Endometrial microvascular endothelial cells (primary cell): ENCODE results near the gene GK2. TPM values are rescaled to one million over a fixed set of nuclear protein-coding genes. Genes with fewer than 3 reads are reported as not detected.

Experiments used
- in situ Hi-C: cut with HindIII; loops from 2 replicates; pipeline ENCODE4 v1.10.0; 2017; ENCODE audit warnings: low sequenced_read_pairs, low pct_unique_long_range_greater_than_20kb; ENCODE audit errors: inconsistent ontology term
- total RNA-seq: library from RNA; depleted of rRNA; stranded (reverse); fragments of >200 nt; gene quantifications from one replicate; pipeline ENCODE4 v1.2.3, GENCODE V29; 2015; ENCODE audit errors: inconsistent ontology term

Gene GK2
- not detected for total RNA-seq

DNA sequence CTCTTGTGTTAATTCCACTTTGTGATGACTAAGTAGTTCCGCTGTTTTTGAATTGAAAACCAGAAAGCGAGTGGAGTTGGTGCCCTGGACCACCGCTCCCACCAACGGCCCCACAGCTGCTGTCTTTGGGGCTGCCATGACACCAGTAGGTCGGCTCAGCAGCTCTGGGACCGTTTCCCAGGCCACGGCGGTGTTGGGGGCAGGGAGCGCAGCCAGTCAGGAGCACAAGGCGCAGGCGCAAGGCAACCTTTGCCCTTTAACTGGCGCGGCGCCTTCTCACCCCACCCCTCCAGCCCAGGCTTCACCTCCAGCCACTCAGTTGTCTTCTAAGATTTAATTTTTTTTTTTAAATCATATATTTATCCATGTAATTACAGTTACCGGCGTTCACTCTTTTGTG is at the start of gene GK2:
TSS of gene GK2 (minus strand) at position 166 of the 400 bp plus-strand sequence. CDS start at position 138, 28 bp downstream.
- in situ Hi-C loops = no loop called here

GRCh38 chr4:79455216-79455615 is 47.2 kb upstream of the GK2 start:
- in situ Hi-C loops = no loop called here

GRCh38 chr4:79454656-79455055 is 46.6 kb upstream of the GK2 start:
- in situ Hi-C loops = no loop called here

GRCh38 chr4:79450053-79450452 is 42.0 kb upstream of the GK2 start:
- in situ Hi-C loops = no loop called here

GRCh38 chr4:79446145-79446544 is 38.1 kb upstream of the GK2 start:
- in situ Hi-C loops = no loop called here

- in situ Hi-C loops = no loop called here
These were observed 37.3 kb upstream of the GK2 start for GRCh38 chr4:79445371-79445781.

GRCh38 chr4:79442422-79442821 is 34.4 kb upstream of the GK2 start:
- in situ Hi-C loops = no loop called here

GRCh38 chr4:79439489-79439888 is 31.5 kb upstream of the GK2 start:
- in situ Hi-C loops = no loop called here

DNA sequence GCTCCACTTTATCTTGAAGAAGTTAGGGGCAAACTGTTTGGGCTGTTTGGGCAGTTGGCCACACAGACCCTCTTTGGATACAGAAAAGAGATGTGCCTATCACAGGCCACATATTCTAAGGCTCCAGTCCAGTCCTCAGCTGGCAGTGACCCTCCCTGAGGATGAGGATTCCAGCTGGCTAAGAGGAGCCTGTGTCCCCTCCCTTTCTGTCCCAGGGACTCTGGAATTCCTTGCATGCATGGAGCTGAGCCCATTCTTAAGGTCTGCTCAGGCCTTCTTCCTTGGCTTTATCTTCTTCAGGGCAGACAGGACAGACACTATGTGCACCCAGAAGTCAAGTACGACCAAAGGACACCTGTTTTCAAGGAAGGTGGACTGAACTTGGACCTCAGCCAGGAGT is 23.8 kb upstream of the GK2 start:
- in situ Hi-C loops = no loop called here

DNA sequence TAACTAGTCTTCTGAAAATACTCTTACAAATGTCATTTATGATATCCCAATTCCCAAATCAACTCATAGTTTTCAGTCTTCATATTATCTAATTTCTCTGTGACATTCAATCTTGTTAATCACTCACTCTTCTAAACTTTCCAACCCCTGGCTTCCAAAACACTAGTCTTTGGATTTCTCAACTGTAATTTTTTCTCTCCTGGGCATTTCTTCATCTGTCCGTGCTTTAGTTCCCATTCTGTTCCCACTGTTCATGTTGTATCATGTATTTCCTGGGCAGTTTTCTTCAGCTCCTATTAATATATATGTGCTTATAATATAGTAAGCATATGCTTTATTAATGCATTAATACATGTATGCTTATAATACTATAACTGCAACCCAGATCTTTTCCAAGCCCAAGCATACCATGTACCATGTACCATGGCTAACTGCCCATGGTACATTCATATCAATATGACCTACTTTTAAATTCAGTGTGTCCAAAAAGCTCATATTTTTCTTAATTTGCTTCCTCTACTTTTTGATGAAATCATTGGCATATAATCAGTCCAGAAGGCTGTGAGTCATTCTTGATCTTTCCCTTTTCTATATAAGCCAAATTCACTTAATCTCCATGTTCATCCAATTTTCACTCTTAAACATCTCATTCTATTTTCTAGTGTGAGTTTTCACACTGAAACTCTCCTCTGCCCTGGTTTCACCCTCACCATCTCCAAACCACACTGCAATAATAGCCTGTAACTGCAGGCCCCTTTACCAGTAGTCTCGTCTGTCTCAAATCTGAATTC is 21.3 kb upstream of the GK2 start:
- in situ Hi-C loops = no loop called here

DNA sequence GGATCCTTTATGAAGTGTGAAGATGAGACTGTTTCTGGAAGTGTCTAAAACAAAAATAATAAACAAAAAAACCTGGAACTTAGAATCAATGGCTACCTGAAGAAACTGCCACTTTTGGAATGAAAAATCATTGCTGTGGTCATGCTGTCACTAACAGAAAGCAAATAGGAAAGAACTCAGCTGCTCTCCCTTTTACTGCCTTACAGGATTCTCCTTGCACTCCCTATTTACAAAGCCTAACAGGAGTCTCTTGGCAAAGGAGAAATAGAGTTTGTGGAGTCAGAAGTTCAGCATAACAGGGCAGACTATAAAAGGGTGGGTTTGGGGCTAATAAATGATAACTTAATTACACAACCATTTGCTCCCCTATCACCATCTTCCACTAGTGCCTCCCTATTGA is 19.0 kb upstream of the GK2 start:
- in situ Hi-C loops = no loop called here

GRCh38 chr4:79425586-79425985 is 17.6 kb upstream of the GK2 start:
- in situ Hi-C loops = no loop called here

- in situ Hi-C loops = no loop called here
These were observed 13.5 kb upstream of the GK2 start for GRCh38 chr4:79421483-79421882.

GRCh38 chr4:79413886-79414285 is 5.9 kb upstream of the GK2 start:
- in situ Hi-C loops = no loop called here

GRCh38 chr4:79413032-79413885 is 5.2 kb upstream of the GK2 start:
- in situ Hi-C loops = no loop called here

DNA sequence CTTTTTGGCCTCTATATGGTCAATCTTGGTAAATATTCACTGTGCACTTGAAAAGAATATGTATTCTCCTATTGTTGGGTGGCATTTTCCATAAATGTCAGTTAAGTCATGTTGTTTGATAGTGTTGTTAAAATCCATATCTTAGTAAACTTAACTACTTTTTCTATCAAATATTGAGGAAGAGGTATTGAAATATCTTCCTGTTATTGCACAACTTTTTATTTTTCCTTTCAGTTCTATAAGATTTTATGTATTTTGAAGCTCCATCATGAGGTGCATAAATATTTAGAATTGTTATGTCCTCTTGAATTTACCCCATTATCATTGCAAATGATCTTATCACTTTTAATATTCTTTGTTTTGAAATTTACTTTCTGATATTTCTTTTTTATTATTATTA is 3.4 kb downstream of the GK2 start:
- in situ Hi-C loops = no loop called here

GRCh38 chr4:79403356-79403755 is 4.7 kb downstream of the GK2 start:
- in situ Hi-C loops = no loop called here

DNA sequence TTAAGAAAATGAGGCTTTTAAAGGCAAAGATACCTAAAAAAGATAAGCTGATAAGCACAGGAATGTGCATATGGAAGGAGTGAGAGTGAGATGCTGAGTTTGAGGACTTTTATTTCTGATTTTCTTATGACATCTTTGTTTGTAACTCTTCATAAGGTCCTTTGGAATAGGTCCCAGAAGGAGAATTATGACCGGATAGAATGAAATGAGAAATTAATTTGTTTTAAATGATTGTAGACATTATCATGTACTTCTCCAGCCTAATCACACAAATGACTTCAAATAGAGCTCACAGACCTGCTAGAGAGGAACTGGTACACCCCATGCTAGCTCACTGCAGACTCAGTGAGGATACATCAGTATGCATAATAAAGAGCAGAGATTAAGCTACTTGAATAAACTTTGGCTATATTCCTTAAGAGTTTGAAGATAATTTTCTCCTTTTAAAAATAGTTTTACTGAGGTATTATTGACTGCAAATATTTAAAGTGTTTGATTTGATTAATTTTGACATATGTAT is 5.6 kb downstream of the GK2 start:
- in situ Hi-C loops = no loop called here

- in situ Hi-C loops = no loop called here
These were observed 9.0 kb downstream of the GK2 start for GRCh38 chr4:79399076-79399475.

DNA sequence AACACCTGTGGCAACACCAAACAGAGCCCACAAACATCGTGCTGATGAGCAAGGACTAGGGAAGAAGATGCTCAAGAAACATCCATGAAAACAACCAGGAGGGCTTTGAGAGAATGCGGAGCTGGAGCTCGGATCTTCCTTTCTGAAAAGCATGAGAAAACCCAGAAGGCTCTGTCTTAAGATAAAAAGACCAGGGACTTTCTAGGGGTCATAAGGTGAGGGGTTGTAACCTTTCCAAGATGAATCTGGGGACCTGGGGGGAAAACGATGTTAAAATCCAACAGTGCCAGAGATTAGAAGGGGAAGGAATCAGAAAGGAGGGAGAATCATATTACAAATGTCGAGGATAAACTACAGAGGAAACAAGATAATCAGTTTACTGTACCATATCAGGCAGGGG is 10.1 kb downstream of the GK2 start:
- in situ Hi-C loops = no loop called here
